Activated CD8-positive, alpha-beta T cell treated with anti-CD3 and anti-CD28 coated beads for 36 hours (primary cell): ENCODE results near the gene CD9. TPM values are rescaled to one million over a fixed set of nuclear protein-coding genes. Genes with fewer than 3 reads are reported as not detected.

Source experiments
- ATAC-seq: fragments of 200-7000 bp; cut with Tn5 transposase; one replicate; pipeline ENCODE4 v1.10.0; 2021; ENCODE audit warnings: mild to moderate bottlenecking, moderate library complexity
- CTCF ChIA-PET: fragments of 350-600 bp; sonication (Branson Sonifier 250); formaldehyde crosslinking; loops from one replicate; lab custom pipeline; 2021; ENCODE audit warnings: antibody characterized with exemption; lab: Charles Lee
- POLR2A ChIA-PET: fragments of 350-600 bp; sonication (Branson Sonifier 250); formaldehyde crosslinking; loops from one replicate; lab custom pipeline; 2021; ENCODE audit warnings: antibody characterized with exemption; lab: Charles Lee
- DNase-seq: peaks from one replicate; pipeline ENCODE4 v3.0.0-alpha.2; 2020
- H3K27ac Mint-ChIP-seq: one replicate; pipeline ENCODE4 v1.8.0; 2021; ENCODE audit warnings: mild to moderate bottlenecking, mixed read lengths
- H3K27me3 Mint-ChIP-seq: one replicate; pipeline ENCODE4 v1.8.0; 2021; ENCODE audit warnings: mixed read lengths
- H3K36me3 Mint-ChIP-seq: one replicate; pipeline ENCODE4 v1.8.0; 2021; ENCODE audit warnings: low read depth, mixed read lengths
- H3K4me1 Mint-ChIP-seq: one replicate; pipeline ENCODE4 v1.8.0; 2021; ENCODE audit warnings: low read depth, mixed read lengths
- H3K4me3 Mint-ChIP-seq: one replicate; pipeline ENCODE4 v1.8.0; 2021; ENCODE audit warnings: mild to moderate bottlenecking, moderate library complexity, mixed read lengths
- H3K9me3 Mint-ChIP-seq: one replicate; pipeline ENCODE4 v1.8.0; 2021; ENCODE audit warnings: mixed read lengths
- CTCF ChIP-seq: fragments of 200-600 bp; IDR thresholded peaks from one replicate; pipeline ENCODE4 v1.8.0; 2022; ENCODE audit warnings: antibody characterized with exemption, mild to moderate bottlenecking
- intact Hi-C: fragments of 100-400 bp; cut with micrococcal nuclease; formaldehyde crosslinking; loops from one replicate; pipeline ENCODE4 v1.10.0; 2022
- total RNA-seq, 2 experiments: library from RNA; stranded (reverse); gene quantifications; one replicate each; pipeline ENCODE4 v1.2.3, GENCODE V29; 2021

Gene CD9
- total RNA-seq, 2 experiments from 2014 or later = 9.1 to 9.2 TPM

GRCh38 chr12:6238875-6239274 lies 38.7 kb downstream of the CD9 start:
- ChIA-PET CTCF (no interaction called here), POLR2A (no interaction called here)
- no peaks in the 10 kb centered on the region for H3K36me3 Mint-ChIP-seq
- DNase-seq (no peak), ATAC-seq (no peak)
- TF ChIP-seq CTCF = no peak
- H3K9me3 Mint-ChIP-seq = no peaks in the 10 kb centered on the region
- intact Hi-C loops = no loop called here
- no peaks in the 10 kb centered on the region for H3K4me1 Mint-ChIP-seq
- H3K27me3 Mint-ChIP-seq = peaks cover 2% of the 10 kb centered on the region
- no peak overlapping the region for H3K27ac Mint-ChIP-seq
- H3K4me3 Mint-ChIP-seq = no peak overlapping the region

DNA sequence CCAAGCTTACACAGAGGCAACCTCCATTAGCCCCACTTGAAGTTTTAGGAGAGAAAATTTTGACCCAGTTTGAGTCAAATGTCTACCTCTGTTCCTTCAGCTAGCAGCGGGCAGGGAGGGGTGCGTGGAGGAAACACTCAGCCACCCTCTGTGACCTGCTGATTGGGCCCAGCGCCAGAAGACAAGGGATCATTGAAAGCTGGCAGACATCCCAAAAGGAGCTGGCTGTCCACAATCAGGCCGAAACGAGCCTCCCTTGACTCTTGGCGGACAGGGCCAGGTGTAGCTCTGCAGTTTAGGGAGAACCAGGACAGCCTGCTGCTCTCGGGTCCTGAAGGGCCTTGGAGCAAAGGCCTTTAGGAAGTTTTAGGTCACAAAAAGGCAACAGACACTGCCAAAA lies 41.3 kb downstream of the CD9 start:
- ChIA-PET CTCF (interaction anchor here (1.3 kb wide), 1 partner anchor 46 kb away, joined by 4 read pairs; no protein-coding TSS in a partner anchor), POLR2A (no interaction called here)
- no peak overlapping the region for H3K27ac Mint-ChIP-seq
- no peak for TF ChIP-seq CTCF
- no peak for ATAC-seq
- intact Hi-C loops = no loop called here
- peaks cover 2% of the 10 kb centered on the region for H3K27me3 Mint-ChIP-seq
- no peaks in the 10 kb centered on the region for H3K36me3 Mint-ChIP-seq
- no peaks in the 10 kb centered on the region for H3K4me1 Mint-ChIP-seq
- peaks cover 3% of the 10 kb centered on the region for H3K9me3 Mint-ChIP-seq
- DNase-seq = no peak
- H3K4me3 Mint-ChIP-seq = no peak overlapping the region

DNA sequence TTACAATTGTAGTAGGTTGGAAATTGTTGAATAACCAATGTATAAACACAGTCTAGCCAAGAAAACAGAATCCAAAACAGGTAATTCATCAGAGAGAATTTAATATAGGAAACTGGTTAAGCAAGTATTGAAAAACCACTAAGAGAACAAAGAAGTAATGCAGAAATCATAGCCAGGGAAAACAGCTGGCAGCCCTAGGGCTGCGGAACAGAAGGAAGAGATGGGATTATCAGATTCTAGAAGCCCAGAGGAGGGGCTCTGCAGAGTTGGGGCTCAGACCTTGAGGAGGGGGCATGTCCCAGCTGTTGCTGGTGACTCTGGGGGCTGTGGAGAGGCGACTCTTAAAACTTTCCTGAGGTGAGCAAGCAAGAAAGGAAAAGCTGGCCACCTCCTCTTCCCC lies 49.4 kb downstream of the CD9 start:
- Mint-ChIP-seq H3K27me3 (peaks cover 2% of the 10 kb centered on the region), H3K9me3 (peaks cover 3% of the 10 kb centered on the region), H3K4me3 (no peak overlapping the region), H3K4me1 (no peaks in the 10 kb centered on the region), H3K36me3 (no peaks in the 10 kb centered on the region), H3K27ac (no peak overlapping the region)
- ATAC-seq (no peak), DNase-seq (no peak)
- ChIA-PET CTCF (interaction anchor here (0.8 to 3.7 kb wide), 3 partner anchors 11 to 260 kb away, joined by 3 to 17 read pairs (median 3); no protein-coding TSS in a partner anchor), POLR2A (no interaction called here)
- TF ChIP-seq CTCF = no peak
- intact Hi-C loops = no loop called here

GRCh38 chr12:6250343-6250742 lies 50.1 kb downstream of the CD9 start:
- ATAC-seq = no peak
- Mint-ChIP-seq H3K36me3 (no peaks in the 10 kb centered on the region), H3K4me3 (no peak overlapping the region), H3K27me3 (peaks cover 2% of the 10 kb centered on the region), H3K9me3 (peaks cover under 1% of the 10 kb centered on the region), H3K27ac (no peak overlapping the region), H3K4me1 (no peaks in the 10 kb centered on the region)
- ChIA-PET POLR2A (no interaction called here), CTCF (interaction anchor here (0.8 to 1.6 kb wide), 3 partner anchors 11 to 260 kb away, joined by 3 read pairs; no protein-coding TSS in a partner anchor)
- intact Hi-C loops = no loop called here
- no peak for DNase-seq
- no peak for TF ChIP-seq CTCF

- CTCF ChIA-PET = interaction anchor here (0.6 to 1.2 kb wide), 2 partner anchors 58 to 1606 kb away, joined by 3 to 4 read pairs; no protein-coding TSS in a partner anchor
Observed at GRCh38 chr12:6253278-6253677, 53.1 kb downstream of the CD9 start.

More at GRCh38 chr12:6253278-6253677, 53.1 kb downstream of the CD9 start:
- no peaks in the 10 kb centered on the region for H3K9me3 Mint-ChIP-seq
- peaks cover 2% of the 10 kb centered on the region for H3K27me3 Mint-ChIP-seq
- no peaks in the 10 kb centered on the region for H3K36me3 Mint-ChIP-seq
- intact Hi-C loops = no loop called here
- DNase-seq (no peak), ATAC-seq (no peak)
- POLR2A ChIA-PET = interaction anchor here (0.5 kb wide), 1 partner anchor 248 kb away, joined by 3 read pairs; no protein-coding TSS in a partner anchor
- no peak overlapping the region for H3K27ac Mint-ChIP-seq
- no peaks in the 10 kb centered on the region for H3K4me1 Mint-ChIP-seq
- TF ChIP-seq CTCF = no peak
- H3K4me3 Mint-ChIP-seq = no peak overlapping the region
